Measurements from ENCODE around the gene ARFGAP3. TPM values are rescaled to one million over a fixed set of nuclear protein-coding genes. Genes with fewer than 3 reads are reported as not detected.

ARFGAP3 gene
- total and polyA plus RNA-seq, 4 donors = 25.8 to 42.9 (median 42.3) TPM

DNA sequence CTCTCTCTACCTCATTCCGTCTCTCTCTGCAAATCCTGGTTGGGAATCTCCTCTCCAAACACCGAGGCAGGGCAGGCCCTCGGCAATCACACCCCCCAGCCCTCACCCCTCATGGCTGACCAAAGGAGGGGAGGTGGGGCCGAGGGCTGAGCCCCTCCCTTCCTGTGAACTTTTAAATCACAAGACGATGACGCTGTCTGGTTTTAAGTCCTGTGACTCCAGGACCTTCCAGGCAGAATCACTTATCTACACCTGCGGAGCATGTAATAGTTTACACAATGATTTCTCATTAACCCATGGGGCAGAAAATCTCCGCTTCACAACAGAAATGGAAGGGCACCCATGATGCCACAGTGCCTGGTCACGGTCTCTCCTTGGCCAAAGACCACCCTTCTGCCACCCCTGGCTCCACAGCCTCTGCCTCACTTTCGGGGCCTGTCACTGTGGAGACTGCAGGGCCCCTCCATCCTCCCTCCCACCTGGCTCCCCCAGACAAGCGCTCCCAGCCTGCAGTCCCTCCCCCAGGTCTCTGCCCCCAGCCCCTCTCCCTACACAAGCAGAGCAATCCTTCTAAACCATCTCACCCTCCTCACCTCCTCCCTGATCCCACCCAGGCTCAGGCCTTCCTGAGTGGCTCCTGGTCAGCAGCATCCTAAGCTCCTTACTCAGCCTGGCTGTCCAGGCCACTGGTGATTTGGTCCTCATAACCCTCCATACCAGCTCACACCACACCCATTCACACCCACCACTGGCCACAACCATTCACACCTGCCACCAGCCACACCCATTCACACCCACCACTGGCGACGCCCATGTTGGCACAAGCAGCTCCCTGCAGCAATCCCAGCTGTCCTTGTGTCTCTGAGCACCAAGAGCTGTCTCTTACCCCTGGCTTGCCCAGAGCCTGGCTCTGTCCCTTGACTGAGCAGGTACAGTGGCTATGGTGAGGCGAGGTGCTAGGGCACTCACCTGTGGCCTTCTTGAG, 30.7 kb upstream of the ARFGAP3 start:
- Histone ChIP-seq H3K4me3 (no peak overlapping the region), H3K9ac (ENCODE audit: insufficient read depth in 1 of 2, low read length in 2 of 2) (no peak overlapping the region), H3K4me1 (ENCODE audit: control insufficient read depth in 5 of 5, insufficient read depth in 5 of 5, low read length in 5 of 5) (peaks cover 0 to 28% (median 0%) of the 10 kb centered on the region in 5 donors), H3K36me3 (ENCODE audit: control insufficient read depth in 4 of 4, insufficient read depth in 4 of 4, low read length in 4 of 4) (peaks cover 6 to 57% (median 29%) of the 10 kb centered on the region in 4 donors), H3K27ac (ENCODE audit: low read depth in 1 of 2, low read length in 1 of 2) (peak overlapping the region in 1 of 2 donors; percentile 79), H3K9me3 (ENCODE audit: control insufficient read depth in 4 of 4, insufficient read depth in 3 of 4, low read length in 3 of 4) (no peaks in the 10 kb centered on the region), H3K27me3 (ENCODE audit: control insufficient read depth in 3 of 3, insufficient read depth in 3 of 3, low read length in 2 of 3) (no peaks in the 10 kb centered on the region)
- ATAC-seq (ENCODE audit: insufficient read depth, low FRiP score) (peak; percentile 68), DNase-seq (peak in 1 of 3 donors; percentile 50)
- TF ChIP-seq, protein P1, sequence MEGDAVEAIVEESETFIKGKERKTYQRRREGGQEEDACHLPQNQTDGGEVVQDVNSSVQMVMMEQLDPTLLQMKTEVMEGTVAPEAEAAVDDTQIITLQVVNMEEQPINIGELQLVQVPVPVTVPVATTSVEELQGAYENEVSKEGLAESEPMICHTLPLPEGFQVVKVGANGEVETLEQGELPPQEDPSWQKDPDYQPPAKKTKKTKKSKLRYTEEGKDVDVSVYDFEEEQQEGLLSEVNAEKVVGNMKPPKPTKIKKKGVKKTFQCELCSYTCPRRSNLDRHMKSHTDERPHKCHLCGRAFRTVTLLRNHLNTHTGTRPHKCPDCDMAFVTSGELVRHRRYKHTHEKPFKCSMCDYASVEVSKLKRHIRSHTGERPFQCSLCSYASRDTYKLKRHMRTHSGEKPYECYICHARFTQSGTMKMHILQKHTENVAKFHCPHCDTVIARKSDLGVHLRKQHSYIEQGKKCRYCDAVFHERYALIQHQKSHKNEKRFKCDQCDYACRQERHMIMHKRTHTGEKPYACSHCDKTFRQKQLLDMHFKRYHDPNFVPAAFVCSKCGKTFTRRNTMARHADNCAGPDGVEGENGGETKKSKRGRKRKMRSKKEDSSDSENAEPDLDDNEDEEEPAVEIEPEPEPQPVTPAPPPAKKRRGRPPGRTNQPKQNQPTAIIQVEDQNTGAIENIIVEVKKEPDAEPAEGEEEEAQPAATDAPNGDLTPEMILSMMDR (IDR thresholded peaks at IDR 0.05; ENCODE audit: control extremely low read depth, extremely low read depth) = no peak
- 77 to 80% methylated on average over 14 of the region's 14 CpGs for WGBS, 2 donors

DNA sequence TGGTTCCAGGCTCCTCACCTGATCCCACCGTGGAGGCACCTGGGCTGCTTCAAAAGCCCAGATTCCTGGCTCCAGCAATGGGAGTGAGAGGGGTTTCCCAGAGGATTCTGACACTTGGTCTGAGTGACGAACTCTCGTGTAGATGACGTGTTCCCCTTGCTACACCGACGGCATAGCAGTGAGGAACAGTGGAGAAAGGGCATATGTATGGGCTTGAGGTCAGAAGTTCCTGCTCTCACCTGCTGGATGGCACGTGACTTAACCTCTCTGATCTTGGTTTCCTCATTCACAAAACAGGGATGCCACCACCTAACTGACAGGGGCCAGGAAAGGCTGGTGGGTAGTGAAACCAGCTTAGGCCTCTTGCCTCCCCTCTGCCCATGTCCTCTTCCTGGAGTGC, 30.0 kb upstream of the ARFGAP3 start:
- peak; percentile 13 for ATAC-seq (ENCODE audit: insufficient read depth, low FRiP score)
- DNase-seq = no peak
- H3K4me1 ChIP-seq (ENCODE audit: control insufficient read depth in 5 of 5, insufficient read depth in 5 of 5, low read length in 5 of 5) = peaks cover 0 to 22% (median 0%) of the 10 kb centered on the region in 5 donors
- H3K27me3 ChIP-seq (ENCODE audit: control insufficient read depth in 3 of 3, insufficient read depth in 3 of 3, low read length in 2 of 3) = no peaks in the 10 kb centered on the region
- peaks cover 6 to 62% (median 31%) of the 10 kb centered on the region in 4 donors for H3K36me3 ChIP-seq (ENCODE audit: control insufficient read depth in 4 of 4, insufficient read depth in 4 of 4, low read length in 4 of 4)
- no peak overlapping the region for H3K4me3 ChIP-seq
- WGBS, 2 donors = 75 to 83% methylated on average over 7 of the region's 7 CpGs
- H3K9ac ChIP-seq (ENCODE audit: insufficient read depth in 1 of 2, low read length in 2 of 2) = no peak overlapping the region
- no peaks in the 10 kb centered on the region for H3K9me3 ChIP-seq (ENCODE audit: control insufficient read depth in 4 of 4, insufficient read depth in 3 of 4, low read length in 3 of 4)
- TF ChIP-seq, protein P1 (IDR thresholded peaks at IDR 0.05; ENCODE audit: control extremely low read depth, extremely low read depth) = no peak
- H3K27ac ChIP-seq (ENCODE audit: low read depth in 1 of 2, low read length in 1 of 2) = peak overlapping the region in 1 of 2 donors; percentile 50

DNA sequence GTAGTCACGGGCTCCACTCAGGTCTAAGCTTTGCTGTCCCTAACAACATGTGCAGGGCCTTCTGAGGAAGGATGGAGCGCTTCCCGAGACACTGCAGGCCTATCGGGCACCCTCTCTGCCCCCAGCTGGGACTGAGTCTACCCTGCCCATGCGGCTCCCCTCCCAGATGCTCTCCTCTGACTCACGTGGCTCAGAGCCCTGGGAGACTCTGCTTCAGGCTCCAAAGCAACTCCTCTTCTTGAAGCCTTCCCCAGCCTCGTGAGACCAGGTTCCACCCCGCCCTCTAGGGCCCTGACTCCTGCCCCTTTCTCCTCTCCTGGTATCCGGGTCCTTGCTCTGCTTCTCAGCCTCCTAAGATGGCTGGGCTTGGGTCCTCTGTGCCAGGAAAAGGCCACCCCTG, 28.4 kb upstream of the ARFGAP3 start:
- ATAC-seq (ENCODE audit: insufficient read depth, low FRiP score) (no peak), DNase-seq (no peak)
- Histone ChIP-seq H3K9ac (ENCODE audit: insufficient read depth in 1 of 2, low read length in 2 of 2) (no peak overlapping the region), H3K9me3 (ENCODE audit: control insufficient read depth in 4 of 4, insufficient read depth in 3 of 4, low read length in 3 of 4) (no peaks in the 10 kb centered on the region), H3K27me3 (ENCODE audit: control insufficient read depth in 3 of 3, insufficient read depth in 3 of 3, low read length in 2 of 3) (no peaks in the 10 kb centered on the region), H3K4me3 (no peak overlapping the region), H3K27ac (ENCODE audit: low read depth in 1 of 2, low read length in 1 of 2) (no peak overlapping the region), H3K36me3 (ENCODE audit: control insufficient read depth in 4 of 4, insufficient read depth in 4 of 4, low read length in 4 of 4) (peaks cover 6 to 70% (median 30%) of the 10 kb centered on the region in 4 donors), H3K4me1 (ENCODE audit: control insufficient read depth in 5 of 5, insufficient read depth in 5 of 5, low read length in 5 of 5) (peaks cover 0 to 14% (median 0%) of the 10 kb centered on the region in 5 donors)
- 88 to 91% methylated on average over 9 of the region's 9 CpGs for WGBS, 2 donors
- TF ChIP-seq, protein P1 (IDR thresholded peaks at IDR 0.05; ENCODE audit: control extremely low read depth, extremely low read depth) = no peak

Data from lung (tissue), 12 donors.